OCI-LY7 (cell line): ENCODE results near the gene CALM1. TPM values are rescaled to one million over a fixed set of nuclear protein-coding genes. Genes with fewer than 3 reads are reported as not detected.

Source experiments
- BruUV-seq: library from RNA; stranded (reverse); fragments of 400-500 nt; replicated peaks from 2 replicates; lab custom pipeline; 2021; lab: Mats Ljungman, UMichigan
- CTCF ChIA-PET: fragments of 300-600 bp; sonication (Branson Sonifier 250); formaldehyde crosslinking; loops from one replicate; lab custom pipeline; 2022; ENCODE audit warnings: antibody characterized with exemption; ENCODE audit not compliant: unreplicated experiment; lab: Charles Lee
- POLR2A ChIA-PET: fragments of 300-600 bp; sonication (Branson Sonifier 250); formaldehyde crosslinking; loops from one replicate; lab custom pipeline; 2022; ENCODE audit warnings: antibody characterized with exemption; lab: Charles Lee
- DNase-seq: peaks from one replicate; pipeline ENCODE4 v3.0.0-alpha.2; 2015; ENCODE audit warnings: low spot score
- H2AFZ ChIP-seq: fragments of 200-600 bp; sonication (generic), shearing (Covaris generic); 2 replicates; pipeline ENCODE4 v1.6.1; 2014; ENCODE audit warnings: mild to moderate bottlenecking, antibody characterized with exemption, low read length, moderate library complexity
- H3K27ac ChIP-seq: fragments of 200-600 bp; sonication (generic); 2 replicates; pipeline ENCODE4 v1.5.1; 2014; ENCODE audit warnings: mixed run types, low read depth, mild to moderate bottlenecking, moderate library complexity, low read length, inconsistent platforms; ENCODE audit not compliant: poor library complexity, severe bottlenecking
- H3K36me3 ChIP-seq: fragments of 200-600 bp; sonication (generic); 2 replicates; pipeline ENCODE4 v1.6.1; 2014; ENCODE audit warnings: mild to moderate bottlenecking, antibody characterized with exemption, low read length, moderate library complexity, mixed read lengths; ENCODE audit not compliant: insufficient read depth
- H3K4me1 ChIP-seq: fragments of 200-600 bp; sonication (generic); 2 replicates; pipeline ENCODE4 v1.5.1; 2014; ENCODE audit warnings: mild to moderate bottlenecking, low read length; ENCODE audit not compliant: insufficient read depth, poor library complexity, severe bottlenecking
- H3K4me2 ChIP-seq: fragments of 200-600 bp; sonication (generic); 2 replicates; pipeline ENCODE4 v1.6.1; 2014; ENCODE audit warnings: mild to moderate bottlenecking, low read length
- H3K4me3 ChIP-seq: fragments of 200-600 bp; sonication (generic); 2 replicates; pipeline ENCODE4 v1.5.1; 2014; ENCODE audit warnings: mild to moderate bottlenecking, low read depth, low read length; ENCODE audit not compliant: poor library complexity, severe bottlenecking
- H3K79me2 ChIP-seq: fragments of 200-600 bp; sonication (generic); 2 replicates; pipeline ENCODE4 v1.6.1; 2016; ENCODE audit warnings: low read depth, mild to moderate bottlenecking, low read length, moderate library complexity, mixed read lengths; ENCODE audit not compliant: insufficient read depth
- H3K9me2 ChIP-seq: fragments of 200-600 bp; sonication (generic); 2 replicates; pipeline ENCODE4 v1.6.1; 2016; ENCODE audit warnings: mild to moderate bottlenecking, low read length, mixed read lengths; ENCODE audit not compliant: insufficient read depth
- H3K9me3 ChIP-seq: fragments of 200-600 bp; sonication (generic); 2 replicates; pipeline ENCODE4 v1.6.1; 2014; ENCODE audit warnings: mild to moderate bottlenecking, mixed run types, low read length, mixed read lengths
- H4K20me1 ChIP-seq: fragments of 200-600 bp; sonication (generic); 2 replicates; pipeline ENCODE4 v1.6.1; 2014; ENCODE audit warnings: mild to moderate bottlenecking, antibody characterized with exemption, low read length, moderate library complexity, mixed read lengths; ENCODE audit not compliant: insufficient read depth
- CTCF ChIP-seq: fragments of 200-600 bp; sonication (generic); conservative IDR thresholded peaks from 2 replicates; pipeline ENCODE4 v1.5.1; 2014; ENCODE audit warnings: mild to moderate bottlenecking, antibody characterized with exemption, low read length, moderate library complexity, mixed read lengths
- EZH2phosphoT487 ChIP-seq: fragments of 200-600 bp; sonication (generic); IDR thresholded peaks from 2 replicates; pipeline ENCODE4 v1.6.1; 2018; ENCODE audit warnings: low read depth, borderline replicate concordance, mild to moderate bottlenecking, mixed run types, antibody characterized with exemption, low read length, moderate library complexity, mixed read lengths
- intact Hi-C: fragments of 100-400 bp; cut with micrococcal nuclease; formaldehyde crosslinking; loops from one replicate; pipeline ENCODE4 v1.10.0; 2022; ENCODE audit not compliant: unreplicated experiment
- total RNA-seq, 2 experiments: library from RNA; depleted of rRNA in 1 of 2; stranded (reverse); fragments of >200 nt in 1 of 2; shearing (Covaris generic) in 1 of 2; gene quantifications; 2 replicates each; pipeline ENCODE4 v1.2.3, GENCODE V29; 2014 to 2022

Gene CALM1
- total RNA-seq, 2 experiments from 2014 or later, result 282 to 311 TPM

GRCh38 chr14:90361865-90362557, 34.8 kb upstream of the CALM1 start:
- Histone ChIP-seq H3K9me3 (no peaks in the 10 kb centered on the region), H2AFZ (no peak overlapping the region), H3K4me1 (no peaks in the 10 kb centered on the region), H3K36me3 (no peaks in the 10 kb centered on the region), H3K27ac (no peak overlapping the region), H3K79me2 (no peaks in the 10 kb centered on the region), H3K4me2 (no peak overlapping the region), H4K20me1 (no peaks in the 10 kb centered on the region), H3K4me3 (no peak overlapping the region), H3K9me2 (no peaks in the 10 kb centered on the region)
- DNase-seq, result no peak
- intact Hi-C loops, result no loop called here
- ChIA-PET CTCF (no interaction called here), POLR2A (interaction anchor here (0.7 kb wide), 1 partner anchor 895 kb away, joined by 3 read pairs; no protein-coding TSS in a partner anchor)
- BruUV-seq, result no TSS peak
- no peak for TF ChIP-seq CTCF
- no peak for TF ChIP-seq EZH2phosphoT487

- Histone ChIP-seq H4K20me1 (no peaks in the 10 kb centered on the region), H3K9me3 (no peaks in the 10 kb centered on the region), H3K79me2 (no peaks in the 10 kb centered on the region), H3K4me3 (no peak overlapping the region), H2AFZ (no peak overlapping the region), H3K4me2 (no peak overlapping the region), H3K36me3 (no peaks in the 10 kb centered on the region), H3K9me2 (no peaks in the 10 kb centered on the region), H3K4me1 (no peaks in the 10 kb centered on the region), H3K27ac (no peak overlapping the region)
- ChIA-PET CTCF (no interaction called here), POLR2A (no interaction called here)
- intact Hi-C loops, result no loop called here
- TF ChIP-seq EZH2phosphoT487 (no peak), CTCF (no peak)
- no TSS peak for BruUV-seq
- DNase-seq, result no peak
Observed at GRCh38 chr14:90362558-90362896, 34.3 kb upstream of the CALM1 start.
